ENCODE data around the gene SPEN. TPM values are rescaled to one million over a fixed set of nuclear protein-coding genes. Genes with fewer than 3 reads are reported as not detected.
A peak's percentile ranks its signal among the peaks of the same experiment; 100 is the strongest.

SPEN gene
- total RNA-seq, 1 experiment from 2014 or later: 55.7 TPM

- DNase-seq: no peak
- H3K4me1 ChIP-seq: no peaks in the 10 kb centered on the region
- H3K9me3 ChIP-seq (replicated peaks): no peaks in the 10 kb centered on the region
- H3K27ac ChIP-seq: no peak overlapping the region
- H3K27me3 ChIP-seq: no peaks in the 10 kb centered on the region
- H3K36me3 ChIP-seq: peaks cover 96% of the 10 kb centered on the region
- no peak overlapping the region for H3K4me3 ChIP-seq
Observed at GRCh38 chr1:15938628-15939161, 91.2 kb downstream of the SPEN start.

GRCh38 chr1:15939181-15940109, 91.9 kb downstream of the SPEN start:
- peaks cover 96% of the 10 kb centered on the region for H3K36me3 ChIP-seq
- no peak overlapping the region for H3K27ac ChIP-seq
- no peaks in the 10 kb centered on the region for H3K4me1 ChIP-seq

GRCh38 chr1:15940110-15941043, 92.9 kb downstream of the SPEN start:
- Histone ChIP-seq H3K4me3 (no peak overlapping the region), H3K9me3 (replicated peaks) (no peaks in the 10 kb centered on the region), H3K27ac (no peak overlapping the region), H3K4me1 (no peaks in the 10 kb centered on the region), H3K27me3 (no peaks in the 10 kb centered on the region), H3K36me3 (peaks cover 94% of the 10 kb centered on the region)
- no peak for DNase-seq

More at GRCh38 chr1:15939181-15940109, 91.9 kb downstream of the SPEN start:
- H3K27me3 ChIP-seq: no peaks in the 10 kb centered on the region
- H3K4me3 ChIP-seq: no peak overlapping the region
- no peaks in the 10 kb centered on the region for H3K9me3 ChIP-seq (replicated peaks)
- no peak for DNase-seq

GRCh38 chr1:15941044-15941840, 93.7 kb downstream of the SPEN start:
- DNase-seq: no peak
- peaks cover 95% of the 10 kb centered on the region for H3K36me3 ChIP-seq
- no peak overlapping the region for H3K27ac ChIP-seq
- H3K4me1 ChIP-seq: no peaks in the 10 kb centered on the region
- H3K27me3 ChIP-seq: no peaks in the 10 kb centered on the region
- no peak overlapping the region for H3K4me3 ChIP-seq
- no peaks in the 10 kb centered on the region for H3K9me3 ChIP-seq (replicated peaks)

- no peak overlapping the region for H3K4me3 ChIP-seq
- no peaks in the 10 kb centered on the region for H3K9me3 ChIP-seq (replicated peaks)
- no peak for DNase-seq
- H3K4me1 ChIP-seq: no peaks in the 10 kb centered on the region
- no peaks in the 10 kb centered on the region for H3K27me3 ChIP-seq
- H3K27ac ChIP-seq: no peak overlapping the region
- peaks cover 92% of the 10 kb centered on the region for H3K36me3 ChIP-seq
Observed at GRCh38 chr1:15941899-15942660, 94.6 kb downstream of the SPEN start.

GRCh38 chr1:15942661-15943327, 95.3 kb downstream of the SPEN start:
- H3K36me3 ChIP-seq: peaks cover 92% of the 10 kb centered on the region

GRCh38 chr1:15943328-15943991, 96.0 kb downstream of the SPEN start:
- H3K4me3 ChIP-seq: no peak overlapping the region
- H3K9me3 ChIP-seq (replicated peaks): no peaks in the 10 kb centered on the region
- no peaks in the 10 kb centered on the region for H3K27me3 ChIP-seq
- peaks cover 8% of the 10 kb centered on the region for H3K4me1 ChIP-seq
- peaks cover 88% of the 10 kb centered on the region for H3K36me3 ChIP-seq
- no peak for DNase-seq
- H3K27ac ChIP-seq: no peak overlapping the region

More at GRCh38 chr1:15942661-15943327, 95.3 kb downstream of the SPEN start:
- DNase-seq: peak in 1 of 2 experiments; percentile 12
- no peaks in the 10 kb centered on the region for H3K9me3 ChIP-seq (replicated peaks)
- H3K27me3 ChIP-seq: no peaks in the 10 kb centered on the region
- H3K27ac ChIP-seq: no peak overlapping the region
- H3K4me3 ChIP-seq: no peak overlapping the region
- peaks cover 1% of the 10 kb centered on the region; the same call in 1 of the 2 replicates for H3K4me1 ChIP-seq

GRCh38 chr1:15943992-15944307, 96.4 kb downstream of the SPEN start:
- DNase-seq: no peak
- no peak overlapping the region for H3K27ac ChIP-seq
- H3K27me3 ChIP-seq: no peaks in the 10 kb centered on the region
- H3K9me3 ChIP-seq (replicated peaks): no peaks in the 10 kb centered on the region
- peaks cover 83% of the 10 kb centered on the region for H3K36me3 ChIP-seq
- H3K4me1 ChIP-seq: peaks cover 13% of the 10 kb centered on the region
- H3K4me3 ChIP-seq: no peak overlapping the region

- Histone ChIP-seq H3K4me3 (no peak overlapping the region), H3K36me3 (peaks cover 78% of the 10 kb centered on the region), H3K4me1 (peaks cover 16% of the 10 kb centered on the region), H3K9me3 (replicated peaks) (no peaks in the 10 kb centered on the region), H3K27ac (no peak overlapping the region), H3K27me3 (no peaks in the 10 kb centered on the region)
- DNase-seq: no peak
Observed at GRCh38 chr1:15944308-15945010, 97.0 kb downstream of the SPEN start.

- Histone ChIP-seq H3K9me3 (replicated peaks) (no peaks in the 10 kb centered on the region), H3K4me3 (no peak overlapping the region), H3K27ac (no peak overlapping the region), H3K36me3 (peaks cover 70% of the 10 kb centered on the region), H3K27me3 (no peaks in the 10 kb centered on the region), H3K4me1 (peaks cover 19% of the 10 kb centered on the region)
- no peak for DNase-seq
Observed at GRCh38 chr1:15945011-15945831, 97.7 kb downstream of the SPEN start.

- Histone ChIP-seq H3K27me3 (no peaks in the 10 kb centered on the region), H3K4me1 (peaks cover 26% of the 10 kb centered on the region), H3K9me3 (replicated peaks) (no peaks in the 10 kb centered on the region), H3K36me3 (peaks cover 63% of the 10 kb centered on the region), H3K27ac (no peak overlapping the region), H3K4me3 (no peak overlapping the region)
- DNase-seq: no peak
Observed at GRCh38 chr1:15945832-15946448, 98.4 kb downstream of the SPEN start.
